Loucy (cell line): ENCODE data around the gene PLPP3.

Experiments
- CTCF ChIP-seq: fragments of 200-600 bp; sonication (generic); conservative IDR thresholded peaks from 2 replicates; pipeline ENCODE4 v1.5.1; 2014; ENCODE audit warnings: mild to moderate bottlenecking, antibody characterized with exemption, low read length
- EZH2phosphoT487 ChIP-seq: fragments of 200-600 bp; IDR thresholded peaks from 2 replicates; pipeline ENCODE4 v1.6.1; 2018; ENCODE audit warnings: antibody characterized with exemption, mild to moderate bottlenecking, moderate library complexity, borderline replicate concordance

- TF ChIP-seq CTCF, result no peak
- no peak for TF ChIP-seq EZH2phosphoT487
Measured at GRCh38 chr1:56526571-56527174, 52.7 kb downstream of the PLPP3 start.
